Left colon (tissue), 2 donors: Measurements from ENCODE around the gene TTC39B. TPM values are rescaled to one million over a fixed set of nuclear protein-coding genes. Genes with fewer than 3 reads are reported as not detected.
A peak's percentile ranks its signal among the peaks of the same experiment; 100 is the strongest.

Experiments
- ATAC-seq: fragments of 200-7000 bp; cut with Tn5 transposase; one replicate; pipeline ENCODE4 v1.9.1; 2020; ENCODE audit warnings: mild to moderate bottlenecking, moderate library complexity
- DNase-seq, 2 donors: peaks; one replicate each; pipeline ENCODE4 v3.0.0-alpha.2; 2020
- intact Hi-C, 2 donors: fragments of 100-400 bp; cut with DNase I in 1 of 2; cut with micrococcal nuclease in 1 of 2; formaldehyde crosslinking; loops; one replicate each; pipeline versions ENCODE4 v1.11.2 to v1.14.0; 2022; cut with DNase I, micrococcal nuclease
- total RNA-seq, 2 donors: library from RNA; stranded (reverse); fragmentation: NEBNext Ultra II Directional; extraction: Animal tissue kit (Norgen Biotek cat#: 25700); gene quantifications; one replicate each; pipeline ENCODE4 v1.2.1, GENCODE V29; 2021
- donor health status: DM: no; HTN: no; CAD: no.
- donor health status: DM: yes; HTN: yes; CAD: no.

The TTC39B gene
- total RNA-seq, 2 donors from 2014 or later = 45.3 to 50.5 TPM

DNA sequence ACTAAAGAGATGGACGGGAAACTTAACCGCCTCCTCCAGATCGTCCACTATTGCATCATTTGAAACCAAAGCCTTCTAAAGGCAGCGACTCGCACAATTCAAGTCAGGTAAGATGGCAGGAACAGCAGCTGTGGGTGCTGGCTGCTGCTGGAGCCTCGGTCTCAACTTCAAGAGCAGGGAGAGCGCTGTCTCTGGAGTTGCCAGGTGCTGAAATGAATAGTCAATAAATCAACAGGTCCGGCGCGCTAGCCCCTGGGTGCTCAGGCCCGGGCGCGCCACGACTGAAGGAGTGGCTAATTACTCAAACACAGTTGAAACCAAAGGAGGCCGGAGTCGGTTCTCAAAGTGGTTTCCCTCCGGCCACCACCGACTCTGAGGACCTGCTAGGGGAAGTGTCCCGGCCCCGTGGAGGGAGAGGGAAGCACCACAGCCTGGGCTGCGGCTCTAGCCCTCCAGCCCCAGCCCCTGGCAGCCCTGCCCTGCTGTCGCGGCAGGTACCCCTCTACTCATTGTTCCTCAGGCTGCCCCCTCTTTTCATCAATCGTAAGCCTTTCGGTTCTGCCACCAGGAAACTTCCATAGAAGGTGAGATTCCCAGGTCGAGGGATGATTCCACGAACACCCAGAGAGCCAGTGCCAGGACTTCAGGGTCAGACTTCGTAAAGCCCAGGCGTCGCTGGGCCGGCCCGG, 804 bp downstream of the TTC39B start:
- intact Hi-C loops = no loop called here
- DNase-seq (peak; percentile 77 to 82), ATAC-seq (peak; percentile 64)

DNA sequence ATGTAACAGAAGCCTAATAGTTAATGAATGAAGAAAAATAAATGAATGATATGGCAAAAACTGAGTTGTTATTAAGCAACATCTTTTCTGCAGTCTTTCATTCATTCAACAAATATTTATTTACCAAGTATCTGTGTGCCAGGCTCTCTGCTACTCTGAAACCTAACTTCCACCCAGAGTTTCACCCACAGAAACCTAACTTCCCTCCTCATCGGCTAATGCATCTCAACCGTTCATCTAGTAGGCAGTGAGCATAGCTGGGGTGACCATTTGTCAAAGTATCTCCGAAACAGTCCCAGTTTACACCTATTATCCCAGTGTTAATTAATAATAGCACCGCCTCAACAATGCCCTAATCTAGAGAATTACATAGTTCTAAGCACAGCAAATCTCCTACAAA, 1.5 kb downstream of the TTC39B start:
- intact Hi-C loops = no loop called here
- DNase-seq (no peak), ATAC-seq (no peak)

DNA sequence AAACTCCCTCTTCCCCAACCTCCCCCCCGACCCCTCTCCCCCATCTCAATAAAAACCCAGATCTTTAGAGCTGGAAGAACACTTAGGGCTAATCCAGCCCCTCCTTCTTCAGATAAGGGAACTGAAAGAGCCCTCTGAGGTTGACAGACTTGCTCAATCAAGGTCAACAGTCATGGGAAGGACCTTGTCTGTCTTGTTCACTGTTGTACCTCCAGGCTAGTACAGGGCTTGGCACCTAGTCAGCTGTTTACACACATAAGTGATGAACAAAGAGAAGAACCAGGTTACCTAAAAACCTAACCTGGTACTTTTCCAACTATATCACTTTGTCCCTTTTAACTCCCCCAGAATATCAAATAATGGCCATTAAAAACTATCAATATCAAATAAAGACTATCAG, 2.4 kb downstream of the TTC39B start:
- DNase-seq = no peak
- intact Hi-C loops = no loop called here
- ATAC-seq = no peak

DNA sequence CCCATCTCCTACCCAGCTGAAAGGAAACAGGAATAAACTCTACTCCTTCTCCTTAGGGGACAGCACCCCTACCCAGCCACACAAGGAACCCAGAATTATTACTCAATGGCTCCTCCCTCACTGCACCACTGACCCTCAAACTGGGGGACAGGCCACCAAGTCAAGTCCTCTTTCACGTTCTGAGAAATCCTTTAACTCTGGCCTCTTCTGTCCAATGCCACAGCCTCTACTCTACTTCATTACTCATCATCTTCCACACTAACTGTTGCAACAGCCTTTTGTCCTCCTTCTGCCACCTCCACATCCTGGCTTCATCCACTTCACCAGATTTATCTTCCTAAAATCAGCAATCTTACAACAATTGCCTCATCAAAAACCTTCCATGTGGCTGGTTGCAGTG, 6.8 kb downstream of the TTC39B start:
- DNase-seq (no peak), ATAC-seq (no peak)
- intact Hi-C loops = no loop called here

DNA sequence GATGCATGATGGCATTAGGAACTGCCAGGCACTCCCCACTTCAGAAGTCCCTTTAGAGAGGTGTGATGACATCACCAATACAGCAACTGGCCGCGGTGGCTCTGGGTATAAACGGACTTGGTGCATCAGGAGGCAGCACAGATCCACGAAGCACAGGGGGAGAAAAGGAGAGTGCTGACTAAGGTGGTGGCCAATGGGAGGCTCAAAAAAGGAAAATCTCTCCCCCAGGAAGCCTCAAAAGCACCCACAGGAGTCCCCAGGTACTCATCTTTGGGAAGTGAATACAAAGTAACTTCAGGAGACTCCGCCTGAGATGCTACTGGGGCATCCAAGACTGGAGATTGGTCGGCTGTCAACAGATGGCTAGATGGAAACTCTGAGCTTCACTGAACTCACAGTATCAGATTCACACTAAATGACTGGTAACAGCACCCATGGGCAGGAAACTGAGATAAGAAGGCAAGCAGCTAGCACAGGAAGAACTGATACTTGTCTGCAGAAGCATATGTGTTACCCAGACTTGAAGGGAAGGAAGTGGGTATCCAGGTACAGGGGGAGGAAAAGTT, 7.6 kb downstream of the TTC39B start:
- DNase-seq = no peak

DNA sequence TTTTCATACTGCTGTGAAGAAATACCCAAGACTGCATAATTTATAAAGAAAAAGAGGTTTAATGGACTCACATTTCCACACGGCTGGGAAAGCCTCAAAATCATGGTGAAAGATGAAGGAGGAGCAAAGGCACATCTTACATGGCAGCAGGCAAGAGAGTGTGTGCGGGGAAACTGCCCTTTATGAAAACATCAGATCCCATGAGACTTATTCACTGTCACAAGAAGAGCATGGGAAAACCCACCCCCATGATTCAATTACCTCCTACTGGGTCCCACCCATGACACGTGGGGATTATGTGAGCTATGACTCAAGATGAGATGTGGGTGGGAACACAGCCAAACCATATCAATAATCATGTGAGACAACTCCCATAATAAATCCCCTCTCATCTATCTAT, 8.7 kb downstream of the TTC39B start:
- intact Hi-C loops = loop anchor here in 1 of 2 donors (10.0 kb wide), 1 partner anchor 116 kb away; no protein-coding TSS in a partner anchor
- DNase-seq (no peak), ATAC-seq (no peak)

More for the DNA sequence above, 7.6 kb downstream of the TTC39B start:
- no peak for ATAC-seq
- intact Hi-C loops = loop anchor here in 1 of 2 donors (10.0 kb wide), 1 partner anchor 115 kb away; no protein-coding TSS in a partner anchor

DNA sequence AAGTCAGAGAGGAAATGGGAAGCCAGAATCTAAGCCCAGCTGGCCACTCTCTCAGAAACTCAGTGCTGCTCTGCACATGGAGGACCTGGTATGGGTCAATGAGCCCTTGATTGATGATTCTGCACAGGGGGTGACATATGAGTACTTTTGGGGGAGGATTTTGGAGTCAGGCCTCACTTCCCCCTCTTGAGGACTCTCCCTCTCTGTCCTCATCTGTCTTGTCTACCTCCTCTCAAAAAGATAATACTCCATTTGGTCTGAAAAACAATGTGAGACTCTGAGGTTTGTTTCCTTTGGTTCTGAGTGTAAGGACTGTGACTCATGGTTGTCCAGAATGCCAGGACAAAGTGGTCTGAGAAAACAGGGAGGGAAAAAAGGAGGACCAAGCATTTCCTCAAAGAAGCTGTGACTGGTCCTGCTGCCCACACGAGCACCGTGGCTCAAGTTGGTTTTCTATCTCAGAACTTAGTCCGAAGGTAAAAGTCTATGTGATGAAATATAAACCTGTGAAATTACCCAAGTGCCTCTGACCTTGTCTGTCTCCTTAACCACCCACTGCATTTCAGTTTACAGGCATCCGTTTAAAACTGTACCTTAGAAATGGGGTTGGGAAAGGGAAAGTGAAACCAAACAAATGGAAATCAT, 11.1 kb downstream of the TTC39B start:
- DNase-seq (no peak), ATAC-seq (peak; percentile 86)

DNA sequence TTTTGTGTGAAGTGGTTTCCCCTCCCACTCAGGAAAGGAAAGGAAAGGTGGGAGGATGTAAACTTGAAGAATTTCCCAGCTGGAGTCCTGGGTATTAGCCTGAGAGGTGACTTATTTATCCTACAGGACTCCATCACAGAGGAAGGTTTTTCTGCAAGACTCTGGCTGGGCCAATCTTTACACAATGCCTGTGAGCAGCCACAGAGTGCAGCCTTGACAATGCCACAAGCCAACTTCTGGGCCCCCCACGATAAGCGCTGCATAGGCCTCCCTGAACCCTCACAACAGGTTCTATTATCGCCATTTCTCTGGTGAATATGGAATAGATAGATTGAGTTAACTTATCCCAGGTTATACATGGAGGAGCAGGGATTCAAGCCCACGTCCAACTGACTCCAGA, 12.4 kb downstream of the TTC39B start:
- intact Hi-C loops = loop anchor here in 1 of 2 donors (10.0 kb wide), 1 partner anchor 120 kb away; no protein-coding TSS in a partner anchor
- ATAC-seq = no peak
- DNase-seq = no peak

More for the DNA sequence above, 11.1 kb downstream of the TTC39B start:
- intact Hi-C loops = loop anchor here in 1 of 2 donors (10.0 kb wide), 1 partner anchor 119 kb away; no protein-coding TSS in a partner anchor

DNA sequence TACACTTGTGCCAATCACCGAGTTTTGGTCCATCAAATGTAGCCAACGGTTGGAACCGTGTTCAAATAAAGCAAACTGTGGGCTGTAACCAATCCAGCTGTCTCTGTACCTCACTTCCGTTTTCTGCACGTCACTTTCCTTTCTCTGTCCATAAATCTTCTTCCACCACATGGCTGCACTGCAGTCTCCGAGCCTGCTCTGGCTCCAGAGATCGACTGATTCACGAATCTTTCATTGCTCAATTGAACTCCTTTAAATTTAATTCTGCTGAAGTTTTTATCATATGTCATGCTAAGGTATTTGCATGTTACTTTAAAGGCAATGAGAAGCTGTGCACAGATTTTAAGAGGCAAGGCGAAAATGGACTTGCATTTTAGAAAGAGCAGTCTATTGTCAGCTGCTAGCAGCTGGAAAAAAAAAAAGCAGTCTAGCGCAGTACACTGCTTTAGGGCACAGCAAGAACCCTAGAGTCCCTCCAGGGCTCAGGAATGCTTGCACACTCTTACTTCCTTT, 13.2 kb downstream of the TTC39B start:
- ATAC-seq = peak; percentile 13
- intact Hi-C loops = loop anchor here in 1 of 2 donors (10.0 kb wide), 1 partner anchor 121 kb away; no protein-coding TSS in a partner anchor
- DNase-seq = no peak

DNA sequence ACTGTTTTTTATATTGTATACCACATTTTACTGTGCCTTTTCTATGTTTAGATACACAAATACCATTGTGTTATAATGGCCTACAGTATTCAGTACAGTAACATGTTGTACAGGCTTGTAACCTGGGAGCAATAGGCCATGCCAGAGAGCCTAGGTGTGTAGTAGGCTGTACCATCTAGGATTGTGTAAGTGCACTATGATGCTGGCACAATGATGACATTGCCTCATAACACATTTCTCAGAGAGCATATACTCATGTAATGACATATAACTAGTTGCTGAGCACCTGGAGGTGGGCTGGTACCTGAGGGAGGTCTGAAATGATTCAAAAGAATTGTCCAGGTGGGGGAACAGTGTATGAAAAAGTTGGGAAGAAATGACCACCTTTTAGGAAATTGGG, 13.9 kb downstream of the TTC39B start:
- intact Hi-C loops = loop anchor here in 1 of 2 donors (10.0 kb wide), 1 partner anchor 122 kb away; no protein-coding TSS in a partner anchor
- DNase-seq (no peak), ATAC-seq (no peak)

DNA sequence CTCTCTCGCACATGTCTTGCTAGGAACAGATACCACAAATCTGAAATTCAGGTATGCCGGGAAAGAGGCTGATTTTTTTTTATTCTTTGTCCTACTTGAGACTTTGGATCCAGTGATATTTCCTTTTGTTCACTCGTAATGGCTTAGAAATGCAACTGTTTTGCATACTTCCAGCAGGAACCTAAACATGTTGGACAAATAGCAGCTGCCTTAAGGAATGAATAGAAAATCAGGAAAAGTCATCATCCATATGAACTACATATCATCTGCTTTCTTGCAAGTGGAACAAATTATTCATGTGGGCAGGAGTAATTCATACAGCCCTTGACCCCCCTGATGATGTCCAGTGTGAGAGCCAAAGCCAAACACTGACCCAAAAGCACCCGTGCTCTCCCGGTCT, 17.4 kb downstream of the TTC39B start:
- ATAC-seq (no peak), DNase-seq (no peak)
- intact Hi-C loops = loop anchor here in 1 of 2 donors (10.0 kb wide), 1 partner anchor 125 kb away; no protein-coding TSS in a partner anchor

DNA sequence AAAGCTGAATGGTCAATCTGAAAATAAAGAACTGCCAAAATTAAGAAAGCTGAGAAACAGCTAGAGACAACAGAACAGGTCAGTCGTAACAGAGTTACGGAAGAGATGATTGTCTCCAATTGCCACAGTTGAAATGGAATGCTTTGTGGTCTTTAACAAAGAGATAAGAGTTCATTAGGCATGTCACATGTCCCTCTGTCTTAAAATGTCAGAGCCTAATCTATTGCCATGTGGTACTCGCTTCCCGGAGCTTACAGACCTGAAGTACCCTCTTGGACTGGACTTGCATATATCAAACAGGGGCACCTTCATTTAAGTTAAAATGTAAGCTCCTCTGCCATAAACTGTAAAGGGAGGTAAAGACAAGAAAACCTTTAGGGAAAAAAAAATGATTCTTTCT, 19.7 kb downstream of the TTC39B start:
- ATAC-seq (peak; percentile 80), DNase-seq (no peak)
- intact Hi-C loops = no loop called here

DNA sequence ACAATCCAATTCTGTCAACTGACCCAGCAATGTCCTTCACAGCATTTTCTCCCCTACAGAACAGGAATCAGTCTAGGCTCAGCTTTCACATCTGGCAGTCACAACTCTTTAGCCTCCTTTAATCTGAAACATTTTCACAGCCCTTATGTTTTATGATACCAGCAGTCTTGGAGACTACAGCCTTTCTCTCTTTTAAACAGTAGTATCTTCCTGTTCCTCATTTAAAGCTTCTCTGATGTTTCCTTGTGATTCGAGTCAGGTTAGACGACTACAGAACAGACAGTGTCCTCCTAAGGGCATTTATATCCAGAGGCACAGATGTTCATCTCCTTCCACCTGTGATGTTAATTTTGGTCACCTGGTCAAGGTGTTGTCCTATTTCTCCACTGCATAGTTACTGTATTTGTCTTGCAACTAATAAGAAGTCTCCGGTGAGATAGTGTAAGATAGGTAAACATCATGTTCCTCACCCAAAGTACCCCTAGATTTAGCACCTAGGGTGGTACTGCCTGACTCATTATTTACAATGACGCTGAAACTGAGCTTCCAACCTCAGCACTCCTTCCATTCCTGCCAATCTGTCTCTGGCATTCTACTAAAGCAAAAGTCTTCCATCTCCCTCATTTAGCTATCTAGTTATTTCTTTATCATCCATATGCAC, 20.7 kb downstream of the TTC39B start:
- intact Hi-C loops = no loop called here
- ATAC-seq (peak; percentile 66), DNase-seq (no peak)

DNA sequence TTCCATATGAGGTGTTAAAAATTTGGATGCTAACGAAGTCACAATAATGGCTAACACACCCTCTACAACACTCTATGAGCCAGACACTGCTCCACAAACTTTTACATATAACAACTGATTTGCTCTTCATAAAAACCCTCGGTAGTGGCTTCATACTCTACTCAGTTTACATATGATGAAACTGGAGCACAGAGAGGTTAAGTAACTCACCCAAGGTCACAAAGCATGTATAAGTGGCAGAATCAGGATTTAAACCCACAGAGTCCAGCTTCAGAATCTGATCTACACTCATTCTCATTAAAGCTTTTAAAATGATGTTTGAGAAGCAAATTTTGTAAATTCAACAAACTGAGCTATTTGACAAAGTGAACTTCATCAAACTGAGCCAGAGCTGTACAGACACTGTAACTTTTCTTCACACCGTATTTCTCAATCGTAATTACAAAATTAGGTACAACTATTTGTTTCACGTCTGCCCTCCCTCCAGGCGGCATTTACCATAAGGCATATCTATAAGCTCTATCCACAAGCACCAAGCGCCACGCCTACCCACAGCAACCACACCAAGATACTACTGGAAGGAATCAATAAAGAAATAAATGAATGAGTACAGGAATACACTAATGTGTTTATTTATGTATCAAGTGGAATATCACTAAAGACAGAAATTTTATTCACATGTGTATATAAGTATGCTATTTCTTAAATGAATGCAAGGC, 24.3 kb downstream of the TTC39B start:
- intact Hi-C loops = loop anchor here in 1 of 2 donors (5.0 kb wide), 1 partner anchor 135 kb away; no protein-coding TSS in a partner anchor
- DNase-seq = no peak

DNA sequence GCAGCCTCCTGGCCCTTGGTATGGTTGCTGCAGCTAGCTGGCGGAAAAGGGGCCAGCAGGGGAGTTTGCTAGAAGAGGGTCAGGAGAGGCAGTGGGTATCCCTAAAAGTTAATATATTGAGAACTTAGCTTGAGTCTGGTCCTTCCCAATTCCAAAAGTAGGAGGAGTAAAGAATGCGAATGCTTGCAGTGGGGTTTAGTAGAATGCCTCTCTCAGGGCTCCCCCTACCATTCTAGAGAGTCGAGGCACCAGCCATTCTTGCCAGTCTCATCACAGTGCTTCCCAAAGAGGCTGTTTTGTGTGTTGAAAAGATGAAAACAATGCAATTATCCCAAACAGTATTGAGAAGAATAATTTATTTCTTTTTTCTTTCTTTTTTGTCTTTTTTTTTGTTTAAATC, 26.4 kb downstream of the TTC39B start:
- intact Hi-C loops = loop anchor here in 1 of 2 donors (5.0 kb wide), 1 partner anchor 137 kb away; no protein-coding TSS in a partner anchor
- no peak for ATAC-seq
- no peak for DNase-seq

More for the DNA sequence above, 24.3 kb downstream of the TTC39B start:
- ATAC-seq = no peak

DNA sequence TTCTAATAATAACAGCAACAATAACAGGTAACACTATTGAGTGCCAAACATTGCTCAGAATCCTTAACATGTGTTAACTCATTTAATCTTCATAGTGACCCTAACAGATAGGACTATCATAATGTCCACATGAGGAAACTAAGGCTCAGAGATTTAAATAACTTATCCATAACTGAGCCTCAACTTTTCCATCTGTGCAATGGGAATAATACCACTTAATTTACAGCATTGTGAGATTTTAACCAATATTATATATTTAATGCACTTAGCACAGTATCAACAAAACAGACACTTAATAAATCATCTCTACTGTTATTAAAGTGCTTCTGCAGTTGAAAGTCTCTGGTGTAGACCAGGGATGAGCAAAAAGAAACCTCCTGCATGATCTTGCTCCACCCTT, 28.2 kb downstream of the TTC39B start:
- no peak for ATAC-seq
- intact Hi-C loops = loop anchor here in 1 of 2 donors (5.0 kb wide), 1 partner anchor 328 kb away; no protein-coding TSS in a partner anchor
- no peak for DNase-seq

DNA sequence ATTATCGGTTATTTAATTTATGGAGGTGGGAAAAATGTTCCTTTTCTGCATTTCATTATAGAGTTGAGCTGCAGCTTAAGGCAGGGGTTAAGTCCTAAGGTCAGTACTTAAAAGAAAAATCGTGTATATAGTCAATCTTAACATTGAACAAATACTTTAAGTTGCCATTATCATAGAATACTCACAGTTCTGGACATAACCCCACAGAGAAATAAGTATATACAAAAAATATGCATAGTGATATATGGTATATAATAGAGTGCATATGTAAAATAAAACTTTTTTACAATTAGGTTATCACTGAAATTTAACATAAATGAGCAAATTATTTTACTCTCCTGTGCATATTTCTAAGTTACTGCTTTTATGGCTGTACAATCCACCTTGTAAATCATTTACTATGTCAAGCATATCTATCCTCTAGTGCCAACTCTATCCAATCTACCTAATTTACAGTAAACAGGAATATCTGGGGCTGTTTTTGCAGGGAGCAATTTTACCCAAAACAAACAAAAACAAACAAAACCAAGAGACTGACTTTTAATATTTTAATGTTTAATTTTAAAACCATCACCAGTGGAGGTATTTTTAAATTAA, 28.8 kb downstream of the TTC39B start:
- peak; percentile 52 for ATAC-seq
- DNase-seq = no peak
- intact Hi-C loops = loop anchor here in 1 of 2 donors (5.0 kb wide), 1 partner anchor 329 kb away; no protein-coding TSS in a partner anchor
